GM12878 (cell line): ENCODE results near the gene SOWAHD. TPM values are rescaled to one million over a fixed set of nuclear protein-coding genes. Genes with fewer than 3 reads are reported as not detected.

ENCODE experiments used
- ATAC-seq: fragments of 200-7000 bp; cut with Tn5 transposase; 3 replicates; pipeline ENCODE4 v1.9.1; 2020; ENCODE audit warnings: mild to moderate bottlenecking, moderate library complexity
- BruUV-seq: library from RNA; stranded (reverse); fragments of 400-500 nt; replicated peaks from 2 replicates; lab custom pipeline; 2021; lab: Mats Ljungman, UMichigan
- CTCF ChIA-PET: fragments of 300-600 bp; sonication (Branson Sonifier 250); formaldehyde crosslinking; extraction: SDS; loops from one replicate; lab custom pipeline; 2021; ENCODE audit warnings: inconsistent platforms; lab: Yijun Ruan, JAX
- POLR2A ChIA-PET: fragments of 350-600 bp; formaldehyde crosslinking; extraction: SDS; loops from one replicate; lab custom pipeline; 2021; ENCODE audit warnings: inconsistent platforms; lab: Charles Lee
- RAD21 ChIA-PET: fragments of 300-600 bp; sonication (Branson Sonifier 250); formaldehyde crosslinking; loops from one replicate; lab custom pipeline; 2023; ENCODE audit warnings: antibody characterized with exemption; ENCODE audit not compliant: unreplicated experiment; lab: Charles Lee
- SMC1A ChIA-PET: fragments of 300-600 bp; sonication (Branson Sonifier 250); formaldehyde crosslinking; loops from one replicate; lab custom pipeline; 2023; ENCODE audit not compliant: unreplicated experiment, uncharacterized antibody; lab: Charles Lee
- DNase-seq: peaks from one replicate; pipeline ENCODE4 v3.0.0-alpha.2; 2011; ENCODE audit warnings: low read depth, low spot score
- FAIRE-seq: peaks from 3 replicates; lab custom pipeline; 2011; peaks lifted over from hg19 to GRCh38; lab: Jason Lieb, UNC
- H2AFZ ChIP-seq: 2 replicates; pipeline ENCODE4 v1.6.0; 2011; ENCODE audit warnings: low read depth, low read length, control low read depth; ENCODE audit not compliant: control insufficient read depth
- H3K27ac ChIP-seq: 2 replicates; pipeline ENCODE4 v1.5.1; 2011; ENCODE audit warnings: control low read depth; ENCODE audit not compliant: control insufficient read depth, insufficient read depth
- H3K27me3 ChIP-seq, 2 experiments: replicated peaks in 1 of 2; 2 replicates each; pipeline versions ENCODE4 v1.6.0 to v1.6.1; 2011; ENCODE audit warnings: low read length in 1 of 2; ENCODE audit not compliant: control insufficient read depth in 2 of 2, insufficient read depth in 2 of 2
- H3K36me3 ChIP-seq, 2 experiments: 2 replicates each; pipeline ENCODE4 v1.5.1; 2011; ENCODE audit warnings: low read length in 1 of 2; ENCODE audit not compliant: control insufficient read depth in 2 of 2, insufficient read depth in 2 of 2
- H3K4me1 ChIP-seq: 2 replicates; pipeline ENCODE4 v1.6.1; 2011; ENCODE audit warnings: mild to moderate bottlenecking, low read length, moderate library complexity, mixed read lengths; ENCODE audit not compliant: control insufficient read depth, insufficient read depth
- H3K4me2 ChIP-seq: 2 replicates; pipeline ENCODE4 v1.6.0; 2011; ENCODE audit warnings: control low read depth; ENCODE audit not compliant: control insufficient read depth, insufficient read depth
- H3K4me3 ChIP-seq: fragments of 200-600 bp; sonication (generic); 2 replicates; pipeline ENCODE4 v1.5.1; 2016
- H3K79me2 ChIP-seq: 2 replicates; pipeline ENCODE4 v1.6.0; 2011; ENCODE audit warnings: low read length; ENCODE audit not compliant: control insufficient read depth, insufficient read depth
- H3K9ac ChIP-seq: 2 replicates; pipeline ENCODE4 v1.8.0; 2011; ENCODE audit warnings: low read length, control low read depth, mixed read lengths; ENCODE audit not compliant: control insufficient read depth, insufficient read depth
- H3K9me3 ChIP-seq: replicated peaks from 3 replicates; pipeline ENCODE4 v1.5.1; 2011; ENCODE audit warnings: mild to moderate bottlenecking, low read length; ENCODE audit not compliant: control insufficient read depth, insufficient read depth
- H4K20me1 ChIP-seq: 2 replicates; pipeline ENCODE4 v1.6.0; 2011; ENCODE audit not compliant: control insufficient read depth, insufficient read depth
- ATF3 ChIP-seq: IDR thresholded peaks from 2 replicates; pipeline ENCODE4 v1.6.1; 2011; ENCODE audit warnings: low read depth, mild to moderate bottlenecking, low read length, moderate library complexity, borderline replicate concordance; ENCODE audit errors: extremely low read depth
- ATF7 ChIP-seq: fragments of 450-650 bp; IDR thresholded peaks from 2 replicates; pipeline ENCODE4 v1.6.1; 2016; ENCODE audit warnings: low read depth, mild to moderate bottlenecking
- BRCA1 ChIP-seq: IDR thresholded peaks from 2 replicates; pipeline ENCODE4 v1.6.1; 2011; ENCODE audit warnings: low read depth, low read length, improper control_type of control experiment
- CHD2 ChIP-seq: IDR thresholded peaks from 2 replicates; pipeline ENCODE4 v1.6.1; 2011; ENCODE audit warnings: low read depth, low read length, improper control_type of control experiment, borderline replicate concordance
- CTCF ChIP-seq, 3 experiments: IDR thresholded peaks in 2 of 3; conservative IDR thresholded peaks in 1 of 3; 2 replicates each; pipeline ENCODE4 v1.5.1; 2011; ENCODE audit warnings: low read depth in 3 of 3, low read length in 3 of 3, mild to moderate bottlenecking in 3 of 3, control low read depth in 2 of 3, moderate library complexity in 2 of 3, inconsistent platforms in 1 of 3, mixed read lengths in 1 of 3; ENCODE audit not compliant: control insufficient read depth in 2 of 3, insufficient read depth in 1 of 3; ENCODE audit errors: extremely low read depth in 1 of 3
- FOXM1 ChIP-seq: IDR thresholded peaks from 2 replicates; pipeline ENCODE4 v1.6.1; 2012; ENCODE audit warnings: low read depth, mild to moderate bottlenecking, inconsistent platforms, low read length, moderate library complexity
- HCFC1 ChIP-seq: fragments of 150-350 bp; IDR thresholded peaks from 2 replicates; pipeline ENCODE4 v1.6.1; 2014; ENCODE audit warnings: low read length
- MLLT1 ChIP-seq: fragments of 450-650 bp; IDR thresholded peaks from 2 replicates; pipeline ENCODE4 v1.6.1; 2016; ENCODE audit warnings: mild to moderate bottlenecking
- POLR2AphosphoS2 ChIP-seq: IDR thresholded peaks from 2 replicates; pipeline ENCODE4 v1.6.1; 2011; ENCODE audit warnings: low read depth, mild to moderate bottlenecking, low read length, improper control_type of control experiment, moderate library complexity
- SMARCA5 ChIP-seq: fragments of 450-650 bp; IDR thresholded peaks from 2 replicates; pipeline ENCODE4 v1.6.1; 2017; ENCODE audit warnings: mild to moderate bottlenecking
- SPI1 ChIP-seq: IDR thresholded peaks from 2 replicates; pipeline ENCODE4 v1.6.1; 2011; ENCODE audit warnings: low read depth, mild to moderate bottlenecking, low read length, moderate library complexity, borderline replicate concordance; ENCODE audit not compliant: insufficient read depth
- TCF3 ChIP-seq: IDR thresholded peaks from 2 replicates; pipeline ENCODE4 v1.6.1; 2012; ENCODE audit warnings: low read depth, mild to moderate bottlenecking, low read length, borderline replicate concordance; ENCODE audit not compliant: insufficient read depth
- YY1 ChIP-seq: IDR thresholded peaks from 2 replicates; pipeline ENCODE4 v1.6.1; 2011; ENCODE audit warnings: low read depth, mild to moderate bottlenecking, low read length
- ZBTB4 ChIP-seq: fragments of 450-650 bp; formaldehyde crosslinking; IDR thresholded peaks from 2 replicates; pipeline ENCODE4 v1.4.0; 2022; ENCODE audit warnings: mild to moderate bottlenecking, moderate library complexity
- ZNF217 ChIP-seq: fragments of 450-650 bp; IDR thresholded peaks from 2 replicates; pipeline ENCODE4 v1.6.1; 2017; ENCODE audit warnings: antibody characterized with exemption, mild to moderate bottlenecking
- WGBS: methylation state at CpG from one replicate; pipeline ENCODE4 v1.1.6; 2016; ENCODE audit warnings: low lambda C conversion rate; ENCODE audit not compliant: insufficient replicate concordance, insufficient coverage; ENCODE audit errors: missing lambda C conversion rate; 5-methylcytosine and 5-hydroxymethylcytosine counted together
- in situ Hi-C: fragments of 300-500 bp; cut with MboI; formaldehyde crosslinking; loops from 9 replicates; pipeline ENCODE4 v1.14.3; 2018; ENCODE audit warnings: mixed read lengths
- intact Hi-C: fragments of 100-400 bp; cut with micrococcal nuclease; formaldehyde crosslinking; loops from one replicate; pipeline ENCODE4 v1.14.2; 2022; ENCODE audit not compliant: unreplicated experiment
- polyA plus RNA-seq, 11 experiments: library from polyadenylated mRNA; depleted of rRNA in 4 of 11; unstranded in 6 of 11; stranded (reverse) in 5 of 11; fragments of >200 nt; fragmentation: Nextera tagmentation in 4 of 11; fragmentation: Illumina TruSeq in 1 of 11; extraction: Ambion mirVana in 4 of 11; extraction: Trizol in 1 of 11; gene quantifications; 1 replicate in 1 of 11; 2 replicates in 10 of 11; pipeline versions ENCODE4 v1.2.1 to v1.2.3, GENCODE V29; 2011 to 2016; ENCODE audit warnings: inconsistent platforms in 2 of 11, missing spikeins in 2 of 11, low read depth in 1 of 11
- total RNA-seq, 4 experiments: library from RNA; depleted of rRNA in 3 of 4; stranded (reverse); fragments of >200 nt in 3 of 4; fragmentation: Illumina TruSeq in 1 of 4; extraction: Trizol in 1 of 4; gene quantifications; 2 replicates each; pipeline versions ENCODE4 v1.2.1 to v1.2.3, GENCODE V29; 2013 to 2021

SOWAHD gene
- total and polyA plus RNA-seq, 10 of the 15 experiments (the other 5 are each of a cell fraction or from before 2014, with no cell fraction given): 0.27 to 7.4 (median 2.6) TPM

GRCh38 chrX:119753001-119753400, 5.4 kb upstream of the SOWAHD start (continued):
- no peak for TF ChIP-seq ATF3
- no peak for TF ChIP-seq SPI1
- TF ChIP-seq CTCF (IDR thresholded peaks at IDR 0.05 in 2 of 3, conservative IDR thresholded peaks at IDR 0.05 in 1 of 3; ENCODE audit: control insufficient read depth in 2 of 3, extremely low read depth in 1 of 3, insufficient read depth in 1 of 3, low read depth in 3 of 3, low read length in 3 of 3): no peak
- no peak for TF ChIP-seq BRCA1
- no peak for TF ChIP-seq TCF3
- no peak for TF ChIP-seq HCFC1
- no peak for TF ChIP-seq CHD2
- no peak for TF ChIP-seq SMARCA5

GRCh38 chrX:119753639-119754257, 4.6 kb upstream of the SOWAHD start:
- H4K20me1 ChIP-seq: no peaks in the 10 kb centered on the region
- no peak for DNase-seq
- H3K9ac ChIP-seq: no peak overlapping the region
- H3K9me3 ChIP-seq: no peaks in the 10 kb centered on the region
- peak overlapping the region; percentile 67 for H3K27ac ChIP-seq
- intact Hi-C loops (loop anchor here (2.0 kb wide), 1 partner anchor 237 kb away; no protein-coding TSS in a partner anchor), in situ Hi-C loops (no loop called here)
- no peak overlapping the region for H3K4me2 ChIP-seq
- H3K4me3 ChIP-seq: no peak overlapping the region
- H3K4me1 ChIP-seq: peaks cover 32% of the 10 kb centered on the region
- ChIA-PET SMC1A (interaction anchor here (0.6 to 6.5 kb wide), 18 partner anchors 8 to 238 kb away, joined by 3 to 61 read pairs (median 8); partner anchors contain the start of gene NKRF), POLR2A (interaction anchor here (1.0 to 7.7 kb wide), 5 partner anchors 11 to 69 kb away, joined by 3 to 42 read pairs (median 8); partner anchors contain the start of gene SEPTIN6), RAD21 (interaction anchor here (0.8 to 12.8 kb wide), 16 partner anchors 10 to 237 kb away, joined by 3 to 128 read pairs (median 6); partner anchors contain the start of gene RPL39), CTCF (interaction anchor here (0.6 to 7.1 kb wide), 31 partner anchors 8 to 272 kb away, joined by 3 to 78 read pairs (median 5); partner anchors contain the start of genes NKRF and RPL39)
- no peaks in the 10 kb centered on the region for H3K36me3 ChIP-seq
- no peak for FAIRE-seq
- peak; percentile 8; the same call in 1 of the 3 replicates for ATAC-seq
- peak overlapping the region; percentile 23; the same call in 1 of the 2 replicates for H2AFZ ChIP-seq
- no TSS peak for BruUV-seq
- no peaks in the 10 kb centered on the region; the same call in none of the 2 replicates for H3K79me2 ChIP-seq
- no peaks in the 10 kb centered on the region for H3K27me3 ChIP-seq
- whole genome bisulfite sequencing: 34% methylated on average over 8 of the region's 8 CpGs
- TF ChIP-seq YY1: no peak
- no peak for TF ChIP-seq ZNF217
- TF ChIP-seq FOXM1: no peak
- TF ChIP-seq ATF7: peak; percentile 62
- TF ChIP-seq POLR2AphosphoS2: no peak
- TF ChIP-seq SMARCA5: no peak
- no peak for TF ChIP-seq ZBTB4 (CRISPR knock-in tag)
- 0 out of 2 replicates have a peak, but pooled peaks have one; percentile 39 for TF ChIP-seq MLLT1
